DND-41 (cell line): Measurements from ENCODE around the gene ARL4D.
"Not testable (repeated sequence)": the region's sequence is repeated elsewhere in the genome, so short reads cannot be mapped to it uniquely, and the experiment has no call there.

Source experiments
- ATAC-seq: fragments of 200-7000 bp; cut with Tn5 transposase; 3 replicates; pipeline ENCODE4 v1.9.1; 2021; ENCODE audit warnings: low read depth; ENCODE audit not compliant: insufficient read depth
- DNase-seq: peaks from one replicate; pipeline ENCODE4 v3.0.0-alpha.2; 2020
- H2AFZ ChIP-seq: 2 replicates; pipeline ENCODE4 v1.6.0; 2012; ENCODE audit warnings: low read depth, low read length
- H3K27ac ChIP-seq: 2 replicates; pipeline ENCODE4 v1.5.1; 2012; ENCODE audit warnings: low read length, inconsistent platforms
- H3K27me3 ChIP-seq: fragments of 200-600 bp; sonication (generic); 2 replicates; pipeline ENCODE4 v1.6.0; 2012; ENCODE audit warnings: low read length, mild to moderate bottlenecking, inconsistent platforms; ENCODE audit not compliant: insufficient read depth, poor library complexity
- H3K36me3 ChIP-seq: 2 replicates; pipeline ENCODE4 v1.5.1; 2012; ENCODE audit warnings: low read length, inconsistent platforms; ENCODE audit not compliant: insufficient read depth
- H3K4me1 ChIP-seq: 2 replicates; pipeline ENCODE4 v1.5.1; 2012; ENCODE audit warnings: mild to moderate bottlenecking, low read length; ENCODE audit not compliant: insufficient read depth
- H3K4me2 ChIP-seq: 2 replicates; pipeline ENCODE4 v1.6.0; 2012; ENCODE audit warnings: mild to moderate bottlenecking, moderate library complexity, low read length, inconsistent platforms; ENCODE audit not compliant: insufficient read depth
- H3K4me3 ChIP-seq, 2 experiments: fragments of 200-600 bp in 1 of 2; shearing (Covaris generic) in 1 of 2; 2 replicates each; pipeline ENCODE4 v1.5.1; 2012 to 2016; ENCODE audit warnings: inconsistent platforms in 2 of 2, low read length in 2 of 2, mild to moderate bottlenecking in 2 of 2, low read depth in 1 of 2, moderate library complexity in 1 of 2
- H3K79me2 ChIP-seq: 2 replicates; pipeline ENCODE4 v1.6.0; 2012; ENCODE audit warnings: low read length, inconsistent platforms; ENCODE audit not compliant: insufficient read depth
- H3K9ac ChIP-seq: 2 replicates; pipeline ENCODE4 v1.6.0; 2012; ENCODE audit warnings: low read depth, mild to moderate bottlenecking, inconsistent platforms, low read length, moderate library complexity
- H3K9me3 ChIP-seq: 2 replicates; pipeline ENCODE4 v1.5.1; 2012; ENCODE audit warnings: low read length, moderate library complexity, mild to moderate bottlenecking, inconsistent platforms; ENCODE audit not compliant: insufficient read depth, severe bottlenecking
- H4K20me1 ChIP-seq: 2 replicates; pipeline ENCODE4 v1.6.0; 2012; ENCODE audit warnings: low read length; ENCODE audit not compliant: insufficient read depth
- EZH2 ChIP-seq: IDR thresholded peaks from 3 replicates; pipeline ENCODE4 v1.6.1; 2012; ENCODE audit warnings: borderline replicate concordance, low read depth, mild to moderate bottlenecking, moderate library complexity, low read length, inconsistent platforms; ENCODE audit not compliant: severe bottlenecking
- TF ChIP-seq, protein P1 (sequence below): IDR thresholded peaks from 2 replicates; pipeline ENCODE4 v1.5.1; 2012; ENCODE audit warnings: borderline replicate concordance, low read length, moderate library complexity, mild to moderate bottlenecking; ENCODE audit not compliant: poor library complexity, severe bottlenecking; ENCODE audit errors: extremely low read depth

ARL4D gene

GRCh38 chr17:43412166-43412565 lies 13.4 kb downstream of the ARL4D start:
- no peak overlapping the region for H2AFZ ChIP-seq
- H3K4me2 ChIP-seq = no peak overlapping the region
- DNase-seq = no peak
- peaks cover 7% of the 10 kb centered on the region for H3K27me3 ChIP-seq
- H4K20me1 ChIP-seq = no peaks in the 10 kb centered on the region
- TF ChIP-seq, protein P1, sequence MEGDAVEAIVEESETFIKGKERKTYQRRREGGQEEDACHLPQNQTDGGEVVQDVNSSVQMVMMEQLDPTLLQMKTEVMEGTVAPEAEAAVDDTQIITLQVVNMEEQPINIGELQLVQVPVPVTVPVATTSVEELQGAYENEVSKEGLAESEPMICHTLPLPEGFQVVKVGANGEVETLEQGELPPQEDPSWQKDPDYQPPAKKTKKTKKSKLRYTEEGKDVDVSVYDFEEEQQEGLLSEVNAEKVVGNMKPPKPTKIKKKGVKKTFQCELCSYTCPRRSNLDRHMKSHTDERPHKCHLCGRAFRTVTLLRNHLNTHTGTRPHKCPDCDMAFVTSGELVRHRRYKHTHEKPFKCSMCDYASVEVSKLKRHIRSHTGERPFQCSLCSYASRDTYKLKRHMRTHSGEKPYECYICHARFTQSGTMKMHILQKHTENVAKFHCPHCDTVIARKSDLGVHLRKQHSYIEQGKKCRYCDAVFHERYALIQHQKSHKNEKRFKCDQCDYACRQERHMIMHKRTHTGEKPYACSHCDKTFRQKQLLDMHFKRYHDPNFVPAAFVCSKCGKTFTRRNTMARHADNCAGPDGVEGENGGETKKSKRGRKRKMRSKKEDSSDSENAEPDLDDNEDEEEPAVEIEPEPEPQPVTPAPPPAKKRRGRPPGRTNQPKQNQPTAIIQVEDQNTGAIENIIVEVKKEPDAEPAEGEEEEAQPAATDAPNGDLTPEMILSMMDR = no peak
- TF ChIP-seq EZH2 = no peak
- no peak overlapping the region for H3K27ac ChIP-seq
- no peaks in the 10 kb centered on the region for H3K36me3 ChIP-seq
- no peak for ATAC-seq
- H3K4me3 ChIP-seq = no peak overlapping the region
- H3K9me3 ChIP-seq = no peaks in the 10 kb centered on the region
- no peak overlapping the region for H3K9ac ChIP-seq
- no peaks in the 10 kb centered on the region for H3K4me1 ChIP-seq
- no peaks in the 10 kb centered on the region for H3K79me2 ChIP-seq

- H3K27me3 ChIP-seq = peaks cover 7% of the 10 kb centered on the region
- H3K79me2 ChIP-seq = no peaks in the 10 kb centered on the region
- DNase-seq (no peak), ATAC-seq (no peak)
- H3K9me3 ChIP-seq = no peaks in the 10 kb centered on the region
- TF ChIP-seq, protein P1 = no peak
- H3K27ac ChIP-seq = no peak overlapping the region
- no peak overlapping the region for H2AFZ ChIP-seq
- H3K4me2 ChIP-seq = no peak overlapping the region
- H3K4me1 ChIP-seq = no peaks in the 10 kb centered on the region
- H4K20me1 ChIP-seq = no peaks in the 10 kb centered on the region
- no peak overlapping the region for H3K9ac ChIP-seq
- no peak overlapping the region for H3K4me3 ChIP-seq
- H3K36me3 ChIP-seq = no peaks in the 10 kb centered on the region
Measured at GRCh38 chr17:43416998-43417890, 18.5 kb downstream of the ARL4D start.

- no peaks in the 10 kb centered on the region for H3K36me3 ChIP-seq
- H3K27ac ChIP-seq = no peak overlapping the region
- no peaks in the 10 kb centered on the region for H3K9me3 ChIP-seq
- no peak overlapping the region for H3K9ac ChIP-seq
- no peaks in the 10 kb centered on the region for H3K79me2 ChIP-seq
- H3K4me3 ChIP-seq = no peak overlapping the region
- peaks cover 7% of the 10 kb centered on the region for H3K27me3 ChIP-seq
- DNase-seq (no peak), ATAC-seq (no peak)
- H4K20me1 ChIP-seq = no peaks in the 10 kb centered on the region
- no peak overlapping the region for H3K4me2 ChIP-seq
- H2AFZ ChIP-seq = no peak overlapping the region
- no peak for TF ChIP-seq EZH2
- TF ChIP-seq, protein P1 = no peak
- H3K4me1 ChIP-seq = no peaks in the 10 kb centered on the region
Measured at GRCh38 chr17:43418441-43419374, 19.9 kb downstream of the ARL4D start.

DNA sequence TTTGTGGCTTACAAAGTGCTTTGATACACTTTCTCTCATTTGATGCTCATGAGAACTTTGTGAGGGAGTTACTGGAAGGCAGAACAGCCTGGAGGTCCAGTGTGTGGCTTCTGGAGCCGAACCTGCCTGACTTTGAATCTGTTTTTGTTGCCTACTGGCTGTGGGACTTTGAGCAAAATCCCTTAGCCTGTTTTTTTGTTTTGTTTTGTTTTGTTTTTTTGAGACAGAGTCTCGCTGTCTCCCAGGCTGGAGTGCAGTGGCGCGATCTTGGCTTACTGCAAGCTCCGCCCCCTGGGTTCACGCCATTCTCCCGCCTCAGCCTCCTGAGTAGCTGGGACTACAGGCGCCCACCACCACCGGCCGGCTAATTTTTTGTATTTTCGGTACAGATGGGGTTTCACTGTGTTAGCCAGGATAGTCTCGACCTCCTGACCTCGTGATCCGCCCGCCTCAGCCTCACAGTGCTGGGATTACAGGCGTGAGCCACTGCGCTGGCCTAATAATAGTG lies 20.6 kb downstream of the ARL4D start:
- not testable (repeated sequence) for H3K4me3 ChIP-seq

More for the DNA sequence above, 20.6 kb downstream of the ARL4D start:
- not testable (repeated sequence) for H3K36me3 ChIP-seq, H3K27me3 ChIP-seq, H3K9ac ChIP-seq, H3K4me1 ChIP-seq, H3K9me3 ChIP-seq, ATAC-seq, DNase-seq, H3K4me2 ChIP-seq, H3K79me2 ChIP-seq, H4K20me1 ChIP-seq, H2AFZ ChIP-seq, H3K27ac ChIP-seq
